Measurements from ENCODE around the gene CCDC77.
A peak's percentile ranks its signal among the peaks of the same experiment; 100 is the strongest.
"Not testable (repeated sequence)": the region's sequence is repeated elsewhere in the genome, so short reads cannot be mapped to it uniquely, and the experiment has no call there.

The CCDC77 gene

GRCh38 chr12:401235-402028 lies at the start of gene CCDC77:
CCDC77 (plus strand) TSS chr12:401644; CDS start chr12:409384, 7,740 bp downstream.
- peak; percentile 83 to 89 for DNase-seq (ENCODE audit: low read depth in 1 of 2, low spot score in 1 of 2)

- DNase-seq (ENCODE audit: low read depth in 1 of 2, low spot score in 1 of 2), result no peak
Measured at GRCh38 chr12:356276-356988, 45.0 kb upstream of the CCDC77 start.

- DNase-seq (ENCODE audit: low read depth in 1 of 2, low spot score in 1 of 2), result no peak
Measured at GRCh38 chr12:359091-359490, 42.4 kb upstream of the CCDC77 start.

GRCh38 chr12:366820-367219 lies 34.6 kb upstream of the CCDC77 start:
- DNase-seq (ENCODE audit: low read depth in 1 of 2, low spot score in 1 of 2), result no peak

- DNase-seq (ENCODE audit: low read depth in 1 of 2, low spot score in 1 of 2), result no peak
Measured at GRCh38 chr12:367972-368371, 33.5 kb upstream of the CCDC77 start.

- not testable (repeated sequence) for DNase-seq (ENCODE audit: low read depth in 1 of 2, low spot score in 1 of 2)
Measured at GRCh38 chr12:370739-371485, 30.5 kb upstream of the CCDC77 start.

GRCh38 chr12:386651-387050 lies 14.8 kb upstream of the CCDC77 start:
- no peak for DNase-seq (ENCODE audit: low read depth in 1 of 2, low spot score in 1 of 2)

GRCh38 chr12:388012-388411 lies 13.4 kb upstream of the CCDC77 start:
- no peak for DNase-seq (ENCODE audit: low read depth in 1 of 2, low spot score in 1 of 2)

GRCh38 chr12:388541-389141 lies 12.8 kb upstream of the CCDC77 start:
- peak; percentile 15 to 28 for DNase-seq (ENCODE audit: low read depth in 1 of 2, low spot score in 1 of 2)

GRCh38 chr12:389142-390096 lies 12.0 kb upstream of the CCDC77 start, which contains the start of gene KDM5A:
KDM5A (minus strand) TSS chr12:389320; CDS start chr12:389091, 229 bp downstream.
- DNase-seq (ENCODE audit: low read depth in 1 of 2, low spot score in 1 of 2), result peak; percentile 70 to 77

- no peak for DNase-seq (ENCODE audit: low read depth in 1 of 2, low spot score in 1 of 2)
Measured at GRCh38 chr12:400828-401227, 616 bp upstream of the CCDC77 start.

GRCh38 chr12:402029-402389 lies 565 bp downstream of the CCDC77 start:
- DNase-seq (ENCODE audit: low read depth in 1 of 2, low spot score in 1 of 2), result no peak

- DNase-seq (ENCODE audit: low read depth in 1 of 2, low spot score in 1 of 2), result no peak
Measured at GRCh38 chr12:414859-415258, 13.4 kb downstream of the CCDC77 start.

- no peak for DNase-seq (ENCODE audit: low read depth in 1 of 2, low spot score in 1 of 2)
Measured at GRCh38 chr12:418432-418831, 17.0 kb downstream of the CCDC77 start.

- no peak for DNase-seq (ENCODE audit: low read depth in 1 of 2, low spot score in 1 of 2)
Measured at GRCh38 chr12:422526-422925, 21.1 kb downstream of the CCDC77 start.

- not testable (repeated sequence) for DNase-seq (ENCODE audit: low read depth in 1 of 2, low spot score in 1 of 2)
Measured at GRCh38 chr12:435737-436136, 34.3 kb downstream of the CCDC77 start.

- DNase-seq (ENCODE audit: low read depth in 1 of 2, low spot score in 1 of 2), result no peak
Measured at GRCh38 chr12:442235-442884, 40.9 kb downstream of the CCDC77 start.

- no peak for DNase-seq (ENCODE audit: low read depth in 1 of 2, low spot score in 1 of 2)
Measured at GRCh38 chr12:447141-447540, 45.7 kb downstream of the CCDC77 start.

GRCh38 chr12:449203-449602 lies 47.8 kb downstream of the CCDC77 start:
- DNase-seq (ENCODE audit: low read depth in 1 of 2, low spot score in 1 of 2), result no peak

- no peak for DNase-seq (ENCODE audit: low read depth in 1 of 2, low spot score in 1 of 2)
Measured at GRCh38 chr12:450438-450837, 49.0 kb downstream of the CCDC77 start.
